GM12875 (cell line): ENCODE data around the gene SELL.

Experiments
- H3K4me3 ChIP-seq: one replicate; pipeline ENCODE4 v1.5.1; 2011; ENCODE audit warnings: low read depth, low read length, control low read depth
- CTCF ChIP-seq: IDR thresholded peaks from 2 replicates; pipeline ENCODE4 v1.5.1; 2011; ENCODE audit warnings: low read depth, mild to moderate bottlenecking, control low read depth, inconsistent platforms, low read length, moderate library complexity, borderline replicate concordance; ENCODE audit not compliant: insufficient read depth

SELL gene

GRCh38 chr1:169741666-169742394, 30.4 kb upstream of the SELL start:
- no peak overlapping the region for H3K4me3 ChIP-seq
- no peak for TF ChIP-seq CTCF

- H3K4me3 ChIP-seq = no peak overlapping the region
- no peak for TF ChIP-seq CTCF
Measured at GRCh38 chr1:169739980-169740379, 28.6 kb upstream of the SELL start.

GRCh38 chr1:169733924-169734323, 22.5 kb upstream of the SELL start, which contains the start of gene SELE:
Gene SELE, minus strand, starts transcription at chr1:169734079. Its CDS starts 467 bp downstream, at chr1:169733612.
- no peak within 1 kb of the TSS for H3K4me3 ChIP-seq
- no peak for TF ChIP-seq CTCF

GRCh38 chr1:169731446-169731845, 20.0 kb upstream of the SELL start:
- no peak for TF ChIP-seq CTCF
- H3K4me3 ChIP-seq = no peak overlapping the region

- TF ChIP-seq CTCF = no peak
- no peak overlapping the region for H3K4me3 ChIP-seq
Measured at GRCh38 chr1:169729991-169730390, 18.6 kb upstream of the SELL start.

- H3K4me3 ChIP-seq = no peak overlapping the region
- TF ChIP-seq CTCF = no peak
Measured at GRCh38 chr1:169727307-169727706, 15.9 kb upstream of the SELL start.

- TF ChIP-seq CTCF = no peak
- H3K4me3 ChIP-seq = no peak overlapping the region
Measured at GRCh38 chr1:169726851-169727250, 15.4 kb upstream of the SELL start.
